Osteocyte (in vitro differentiated cells): Measurements from ENCODE around the gene GMDS. TPM values are rescaled to one million over a fixed set of nuclear protein-coding genes. Genes with fewer than 3 reads are reported as not detected.

Experiments used
- DNase-seq: peaks from one replicate; pipeline ENCODE4 v3.0.0; 2021; ENCODE audit warnings: mixed read lengths; ENCODE audit not compliant: unreplicated experiment; ENCODE audit errors: extremely low spot score
- H3K27ac Mint-ChIP-seq: one replicate; pipeline ENCODE4 v1.8.0; 2021; ENCODE audit warnings: mild to moderate bottlenecking, mixed read lengths; ENCODE audit not compliant: unreplicated experiment
- H3K27me3 Mint-ChIP-seq: one replicate; pipeline ENCODE4 v1.8.0; 2021; ENCODE audit warnings: mixed read lengths; ENCODE audit not compliant: unreplicated experiment
- H3K36me3 Mint-ChIP-seq: one replicate; pipeline ENCODE4 v1.8.0; 2021; ENCODE audit warnings: mixed read lengths; ENCODE audit not compliant: unreplicated experiment
- H3K4me1 Mint-ChIP-seq: one replicate; pipeline ENCODE4 v1.8.0; 2021; ENCODE audit warnings: mixed read lengths; ENCODE audit not compliant: unreplicated experiment
- H3K4me3 Mint-ChIP-seq: one replicate; pipeline ENCODE4 v1.8.0; 2021; ENCODE audit warnings: mild to moderate bottlenecking, moderate library complexity, mixed read lengths; ENCODE audit not compliant: unreplicated experiment
- H3K9me3 Mint-ChIP-seq: one replicate; pipeline ENCODE4 v1.8.0; 2021; ENCODE audit warnings: mixed read lengths; ENCODE audit not compliant: unreplicated experiment
- total RNA-seq: library from RNA; stranded (reverse); gene quantifications from 2 replicates; pipeline ENCODE4 v1.2.1, GENCODE V29; 2021
- TF ChIP-seq, protein P1 (sequence below): fragments of 200-600 bp; sonication (generic); IDR thresholded peaks from 2 replicates; pipeline ENCODE4 v1.5.0; 2021; ENCODE audit warnings: antibody characterized with exemption, mild to moderate bottlenecking, moderate library complexity

The GMDS gene
- total RNA-seq, 1 donor from 2014 or later, result 30.7 TPM

DNA sequence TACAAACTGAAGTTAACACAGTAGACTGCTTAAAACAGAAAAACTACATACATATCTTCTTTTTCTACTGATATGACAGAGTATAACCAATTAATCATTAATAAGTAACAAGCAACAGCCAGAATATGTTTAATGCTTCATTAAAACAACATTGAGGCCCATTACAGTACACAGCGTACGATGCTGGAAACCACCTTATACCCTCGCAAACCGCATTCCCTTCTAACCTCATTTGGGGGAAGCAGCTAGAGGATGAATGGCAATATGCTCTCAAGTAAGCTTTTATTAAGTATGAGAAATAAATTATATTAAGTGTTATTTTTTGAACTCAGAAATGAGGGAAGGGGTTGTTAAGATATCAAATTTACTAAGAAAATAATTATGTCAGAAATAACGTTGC, 142.4 kb downstream of the GMDS start:
- H3K27me3 Mint-ChIP-seq, result no peaks in the 10 kb centered on the region
- H3K4me3 Mint-ChIP-seq, result peak overlapping the region; percentile 71

DNA sequence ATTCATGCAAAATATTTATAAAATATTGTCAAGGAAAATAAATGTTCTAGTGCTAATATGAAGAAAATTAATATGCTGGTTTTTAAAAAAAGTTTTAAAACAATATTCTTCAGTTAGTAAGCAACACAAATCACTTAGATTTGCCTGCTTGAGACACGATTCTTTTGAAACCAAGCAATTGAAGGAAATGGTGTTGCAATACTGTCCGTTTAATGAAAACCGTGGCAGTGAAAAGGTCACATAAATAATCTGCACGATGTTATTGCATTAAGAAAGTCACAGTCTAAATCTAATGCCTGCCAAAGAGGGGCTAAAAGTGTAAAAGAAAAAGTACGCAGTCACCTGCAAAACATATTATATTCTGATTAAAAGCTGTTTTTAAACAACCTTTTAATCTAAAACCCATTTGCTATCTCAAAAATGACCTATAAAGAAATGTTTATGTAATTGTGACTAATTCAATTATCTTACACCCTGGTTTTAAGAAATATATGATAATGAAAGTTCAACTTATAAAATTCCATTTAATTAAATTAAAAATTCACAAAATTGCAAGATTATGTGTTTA, 143.0 kb downstream of the GMDS start:
- Mint-ChIP-seq H3K27ac (peak overlapping the region; percentile 88), H3K9me3 (no peaks in the 10 kb centered on the region), H3K4me1 (peaks cover 39% of the 10 kb centered on the region), H3K36me3 (no peaks in the 10 kb centered on the region), H3K4me3 (peak overlapping the region; percentile 71), H3K27me3 (no peaks in the 10 kb centered on the region)
- TF ChIP-seq, protein P1, sequence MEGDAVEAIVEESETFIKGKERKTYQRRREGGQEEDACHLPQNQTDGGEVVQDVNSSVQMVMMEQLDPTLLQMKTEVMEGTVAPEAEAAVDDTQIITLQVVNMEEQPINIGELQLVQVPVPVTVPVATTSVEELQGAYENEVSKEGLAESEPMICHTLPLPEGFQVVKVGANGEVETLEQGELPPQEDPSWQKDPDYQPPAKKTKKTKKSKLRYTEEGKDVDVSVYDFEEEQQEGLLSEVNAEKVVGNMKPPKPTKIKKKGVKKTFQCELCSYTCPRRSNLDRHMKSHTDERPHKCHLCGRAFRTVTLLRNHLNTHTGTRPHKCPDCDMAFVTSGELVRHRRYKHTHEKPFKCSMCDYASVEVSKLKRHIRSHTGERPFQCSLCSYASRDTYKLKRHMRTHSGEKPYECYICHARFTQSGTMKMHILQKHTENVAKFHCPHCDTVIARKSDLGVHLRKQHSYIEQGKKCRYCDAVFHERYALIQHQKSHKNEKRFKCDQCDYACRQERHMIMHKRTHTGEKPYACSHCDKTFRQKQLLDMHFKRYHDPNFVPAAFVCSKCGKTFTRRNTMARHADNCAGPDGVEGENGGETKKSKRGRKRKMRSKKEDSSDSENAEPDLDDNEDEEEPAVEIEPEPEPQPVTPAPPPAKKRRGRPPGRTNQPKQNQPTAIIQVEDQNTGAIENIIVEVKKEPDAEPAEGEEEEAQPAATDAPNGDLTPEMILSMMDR, result no peak
- DNase-seq, result no peak

More for the DNA sequence above, 142.4 kb downstream of the GMDS start:
- H3K4me1 Mint-ChIP-seq, result peaks cover 39% of the 10 kb centered on the region
- no peaks in the 10 kb centered on the region for H3K36me3 Mint-ChIP-seq
- H3K27ac Mint-ChIP-seq, result peak overlapping the region; percentile 88
- no peaks in the 10 kb centered on the region for H3K9me3 Mint-ChIP-seq
- no peak for DNase-seq
- TF ChIP-seq, protein P1, result no peak

DNA sequence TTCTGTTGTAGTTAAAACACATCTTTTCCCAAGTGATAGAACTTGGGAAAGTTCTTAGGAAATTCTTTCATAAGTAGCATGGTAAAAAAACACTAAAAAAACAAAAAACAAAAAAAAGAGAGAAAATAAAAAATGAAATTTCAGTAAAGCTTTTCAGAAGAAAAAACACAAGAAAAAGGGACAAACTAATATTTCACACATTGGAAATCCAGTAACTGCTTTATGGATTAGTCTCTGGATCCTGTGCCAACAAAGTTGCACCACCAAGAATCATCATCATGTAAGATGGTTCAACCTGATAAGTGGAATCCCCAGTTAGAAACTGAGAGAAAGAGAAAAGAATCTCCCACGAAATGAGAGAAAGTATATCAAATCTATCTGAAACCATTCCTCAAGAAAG, 144.2 kb downstream of the GMDS start:
- Mint-ChIP-seq H3K4me3 (peak overlapping the region; percentile 60), H3K27me3 (no peaks in the 10 kb centered on the region), H3K36me3 (no peaks in the 10 kb centered on the region), H3K27ac (peak overlapping the region; percentile 88), H3K4me1 (peaks cover 39% of the 10 kb centered on the region), H3K9me3 (no peaks in the 10 kb centered on the region)
- no peak for DNase-seq
- TF ChIP-seq, protein P1, result no peak

DNA sequence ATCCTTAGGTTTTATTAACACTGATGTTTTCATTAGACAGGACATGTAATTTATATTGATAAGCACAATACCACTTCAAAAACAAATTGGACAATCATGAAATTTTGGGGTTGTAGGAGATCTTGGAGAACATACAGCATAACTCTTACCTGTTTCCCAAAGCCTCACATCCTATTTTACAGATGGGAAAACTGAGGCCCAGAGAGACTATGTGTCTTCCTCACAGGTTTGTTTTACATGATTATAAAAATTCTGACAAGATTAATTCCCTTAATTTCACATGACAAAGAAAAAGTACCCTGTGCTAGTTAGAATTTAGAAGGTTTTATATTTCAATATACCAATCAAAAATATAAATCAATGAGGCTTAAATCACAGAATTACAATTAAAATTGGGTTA, 145.5 kb downstream of the GMDS start:
- Mint-ChIP-seq H3K27me3 (no peaks in the 10 kb centered on the region), H3K36me3 (no peaks in the 10 kb centered on the region), H3K27ac (peak overlapping the region; percentile 88), H3K4me3 (no peak overlapping the region), H3K9me3 (no peaks in the 10 kb centered on the region), H3K4me1 (peaks cover 39% of the 10 kb centered on the region)
- DNase-seq, result no peak
- TF ChIP-seq, protein P1, result no peak

GRCh38 chr6:2097464-2097863, 147.9 kb downstream of the GMDS start:
- DNase-seq, result no peak
- Mint-ChIP-seq H3K27ac (no peak overlapping the region), H3K4me1 (peaks cover 28% of the 10 kb centered on the region), H3K9me3 (no peaks in the 10 kb centered on the region), H3K27me3 (no peaks in the 10 kb centered on the region), H3K4me3 (no peak overlapping the region), H3K36me3 (peaks cover 2% of the 10 kb centered on the region)
- TF ChIP-seq, protein P1, result no peak
